Loucy (cell line): ENCODE results near the gene C12orf60.

ENCODE experiments used
- H2AFZ ChIP-seq: fragments of 200-600 bp; sonication (generic); 2 replicates; pipeline ENCODE4 v1.6.0; 2016; ENCODE audit warnings: antibody characterized with exemption, mild to moderate bottlenecking, low read length, moderate library complexity
- H3F3A ChIP-seq: fragments of 200-600 bp; 2 replicates; pipeline ENCODE4 v1.6.0; 2016; ENCODE audit warnings: antibody characterized with exemption, low read depth, mild to moderate bottlenecking
- H3K27me3 ChIP-seq: fragments of 200-600 bp; sonication (generic); 2 replicates; pipeline ENCODE4 v1.6.1; 2014; ENCODE audit warnings: low read length, mild to moderate bottlenecking; ENCODE audit not compliant: insufficient read depth, poor library complexity, severe bottlenecking
- H3K36me3 ChIP-seq: fragments of 200-600 bp; sonication (generic); 2 replicates; pipeline ENCODE4 v1.6.1; 2016; ENCODE audit warnings: low read length; ENCODE audit not compliant: insufficient read depth
- H3K4me1 ChIP-seq: fragments of 200-600 bp; sonication (generic); 2 replicates; pipeline ENCODE4 v1.5.1; 2014; ENCODE audit warnings: low read length, mild to moderate bottlenecking; ENCODE audit not compliant: insufficient read depth, poor library complexity, severe bottlenecking
- H3K4me2 ChIP-seq: fragments of 200-600 bp; sonication (generic); 2 replicates; pipeline ENCODE4 v1.6.0; 2014; ENCODE audit warnings: antibody characterized with exemption, low read length, low read depth, mild to moderate bottlenecking; ENCODE audit not compliant: poor library complexity, severe bottlenecking
- H3K4me3 ChIP-seq: fragments of 200-600 bp; sonication (generic); 2 replicates; pipeline ENCODE4 v1.5.1; 2014; ENCODE audit warnings: low read length, mild to moderate bottlenecking, mixed read lengths; ENCODE audit not compliant: poor library complexity, severe bottlenecking
- H3K79me2 ChIP-seq: fragments of 200-600 bp; sonication (generic); 2 replicates; pipeline ENCODE4 v1.6.1; 2014; ENCODE audit warnings: low read length; ENCODE audit not compliant: insufficient read depth
- H3K9ac ChIP-seq: fragments of 200-600 bp; sonication (generic); 2 replicates; pipeline ENCODE4 v1.6.0; 2014; ENCODE audit warnings: mild to moderate bottlenecking, low read depth, low read length, moderate library complexity; ENCODE audit not compliant: poor library complexity, severe bottlenecking
- H3K9me2 ChIP-seq: fragments of 200-600 bp; sonication (generic); replicated peaks from 2 replicates; pipeline ENCODE4 v1.6.1; 2016; ENCODE audit warnings: low read depth, low read length, mixed read lengths
- H3K9me3 ChIP-seq: fragments of 200-600 bp; sonication (generic); 2 replicates; pipeline ENCODE4 v1.6.1; 2014; ENCODE audit warnings: mild to moderate bottlenecking, antibody characterized with exemption, low read length, low read depth; ENCODE audit not compliant: insufficient read depth
- H4K20me1 ChIP-seq: fragments of 200-600 bp; sonication (generic); 2 replicates; pipeline ENCODE4 v1.6.0; 2014; ENCODE audit warnings: antibody characterized with exemption, low read length, mild to moderate bottlenecking; ENCODE audit not compliant: insufficient read depth, poor library complexity, severe bottlenecking
- CTCF ChIP-seq: fragments of 200-600 bp; sonication (generic); conservative IDR thresholded peaks from 2 replicates; pipeline ENCODE4 v1.5.1; 2014; ENCODE audit warnings: mild to moderate bottlenecking, antibody characterized with exemption, low read length
- EZH2phosphoT487 ChIP-seq: fragments of 200-600 bp; IDR thresholded peaks from 2 replicates; pipeline ENCODE4 v1.6.1; 2018; ENCODE audit warnings: antibody characterized with exemption, mild to moderate bottlenecking, moderate library complexity, borderline replicate concordance

Gene C12orf60

DNA sequence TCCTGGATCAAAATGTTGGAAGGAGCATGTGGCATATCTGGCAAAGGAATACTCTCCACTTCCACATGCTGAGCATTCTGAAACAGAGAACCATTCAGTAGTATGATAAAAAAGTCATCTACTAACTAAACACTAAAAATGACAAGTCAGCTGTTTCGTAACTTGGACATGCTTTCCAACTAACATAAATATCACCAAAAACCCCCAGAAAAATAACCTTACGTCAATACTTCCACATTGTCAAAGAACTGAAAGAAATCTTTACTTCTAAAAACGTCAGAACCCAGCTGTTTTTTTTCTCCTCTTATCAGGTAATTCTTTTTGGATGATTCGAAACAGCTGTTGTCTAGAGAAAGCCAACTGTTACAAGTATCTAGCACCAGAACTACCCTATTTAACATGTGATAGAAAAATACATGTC is 8.4 kb upstream of the C12orf60 start:
- Histone ChIP-seq H3K27me3 (no peaks in the 10 kb centered on the region), H3K36me3 (peaks cover 89% of the 10 kb centered on the region), H3K4me3 (no peak overlapping the region), H3K9me3 (no peaks in the 10 kb centered on the region), H3K4me1 (peaks cover 14% of the 10 kb centered on the region), H3F3A (no peaks in the 10 kb centered on the region), H4K20me1 (peaks cover 16% of the 10 kb centered on the region), H3K9ac (no peak overlapping the region), H3K4me2 (no peak overlapping the region), H3K9me2 (no peaks in the 10 kb centered on the region), H3K79me2 (peaks cover 54% of the 10 kb centered on the region), H2AFZ (no peak overlapping the region)
- TF ChIP-seq CTCF, result no peak
- TF ChIP-seq EZH2phosphoT487, result no peak

GRCh38 chr12:14802247-14802646 is 1.2 kb upstream of the C12orf60 start:
- peak overlapping the region; percentile 77 for H3K4me3 ChIP-seq
- H2AFZ ChIP-seq, result no peak overlapping the region
- no peaks in the 10 kb centered on the region for H3K27me3 ChIP-seq
- peaks cover 45% of the 10 kb centered on the region for H4K20me1 ChIP-seq
- H3F3A ChIP-seq, result no peaks in the 10 kb centered on the region
- peaks cover 46% of the 10 kb centered on the region for H3K4me1 ChIP-seq
- peak overlapping the region; percentile 99 for H3K4me2 ChIP-seq
- no peaks in the 10 kb centered on the region for H3K9me2 ChIP-seq
- peak overlapping the region; percentile 92 for H3K9ac ChIP-seq
- peaks cover 72% of the 10 kb centered on the region for H3K79me2 ChIP-seq
- TF ChIP-seq CTCF (no peak), EZH2phosphoT487 (no peak)
- H3K36me3 ChIP-seq, result peaks cover 24% of the 10 kb centered on the region; the same call in 1 of the 2 replicates
- no peaks in the 10 kb centered on the region for H3K9me3 ChIP-seq

- peak overlapping the region; percentile 92 for H3K9ac ChIP-seq
- H3K4me2 ChIP-seq, result peak overlapping the region; percentile 99
- H2AFZ ChIP-seq, result peak overlapping the region; percentile 79
- no peaks in the 10 kb centered on the region for H3K27me3 ChIP-seq
- no peaks in the 10 kb centered on the region for H3F3A ChIP-seq
- peaks cover 46% of the 10 kb centered on the region for H3K4me1 ChIP-seq
- H4K20me1 ChIP-seq, result peaks cover 45% of the 10 kb centered on the region
- H3K9me3 ChIP-seq, result no peaks in the 10 kb centered on the region
- no peaks in the 10 kb centered on the region for H3K9me2 ChIP-seq
- H3K4me3 ChIP-seq, result peak overlapping the region; percentile 77
- peaks cover 19% of the 10 kb centered on the region; the same call in 1 of the 2 replicates for H3K36me3 ChIP-seq
- peaks cover 68% of the 10 kb centered on the region for H3K79me2 ChIP-seq
- TF ChIP-seq EZH2phosphoT487 (no peak), CTCF (no peak)
These were observed 804 bp upstream of the C12orf60 start for GRCh38 chr12:14802721-14803010.
